ENCODE measurements around the gene MTHFD1L.

DNA sequence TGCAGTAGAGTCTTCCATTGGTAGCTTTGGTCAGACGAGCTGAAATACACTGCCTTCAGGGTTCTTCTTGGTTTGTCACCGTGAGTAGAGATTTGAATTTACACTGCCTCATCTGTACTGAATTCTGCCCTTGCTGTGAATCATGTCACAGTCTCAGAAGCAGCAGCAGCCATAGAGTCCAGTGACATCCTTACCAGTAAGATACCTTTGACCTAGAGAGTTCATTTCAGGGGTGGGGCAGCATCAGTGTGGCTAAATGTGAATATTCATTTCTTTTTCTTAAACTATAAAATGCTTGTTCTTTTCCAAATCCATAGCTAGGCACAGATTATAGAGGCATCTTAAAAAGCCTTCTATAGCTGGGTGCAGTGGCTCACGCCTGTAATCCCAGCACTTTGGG is 223.5 kb downstream of the MTHFD1L start:
- TF ChIP-seq, protein P1, sequence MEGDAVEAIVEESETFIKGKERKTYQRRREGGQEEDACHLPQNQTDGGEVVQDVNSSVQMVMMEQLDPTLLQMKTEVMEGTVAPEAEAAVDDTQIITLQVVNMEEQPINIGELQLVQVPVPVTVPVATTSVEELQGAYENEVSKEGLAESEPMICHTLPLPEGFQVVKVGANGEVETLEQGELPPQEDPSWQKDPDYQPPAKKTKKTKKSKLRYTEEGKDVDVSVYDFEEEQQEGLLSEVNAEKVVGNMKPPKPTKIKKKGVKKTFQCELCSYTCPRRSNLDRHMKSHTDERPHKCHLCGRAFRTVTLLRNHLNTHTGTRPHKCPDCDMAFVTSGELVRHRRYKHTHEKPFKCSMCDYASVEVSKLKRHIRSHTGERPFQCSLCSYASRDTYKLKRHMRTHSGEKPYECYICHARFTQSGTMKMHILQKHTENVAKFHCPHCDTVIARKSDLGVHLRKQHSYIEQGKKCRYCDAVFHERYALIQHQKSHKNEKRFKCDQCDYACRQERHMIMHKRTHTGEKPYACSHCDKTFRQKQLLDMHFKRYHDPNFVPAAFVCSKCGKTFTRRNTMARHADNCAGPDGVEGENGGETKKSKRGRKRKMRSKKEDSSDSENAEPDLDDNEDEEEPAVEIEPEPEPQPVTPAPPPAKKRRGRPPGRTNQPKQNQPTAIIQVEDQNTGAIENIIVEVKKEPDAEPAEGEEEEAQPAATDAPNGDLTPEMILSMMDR (IDR thresholded peaks at IDR 0.05) = no peak
- TF ChIP-seq NR3C1 (IDR thresholded peaks at IDR 0.05) (no peak), RFX5 (IDR thresholded peaks at IDR 0.05) (no peak), RNF2 (IDR thresholded peaks at IDR 0.05; ENCODE audit: borderline replicate concordance, low read depth) (no peak), CHD4 (IDR thresholded peaks at IDR 0.05; ENCODE audit: borderline replicate concordance) (no peak), POLR2A (IDR thresholded peaks at IDR 0.05; ENCODE audit: low read length) (no peak), JUN (IDR thresholded peaks at IDR 0.05) (no peak), RAD21 (conservative IDR thresholded peaks at IDR 0.05 in 1 of 2, IDR thresholded peaks at IDR 0.05 in 1 of 2) (no peak), MAX (IDR thresholded peaks at IDR 0.05) (no peak)
- TF ChIP-seq, protein P2, sequence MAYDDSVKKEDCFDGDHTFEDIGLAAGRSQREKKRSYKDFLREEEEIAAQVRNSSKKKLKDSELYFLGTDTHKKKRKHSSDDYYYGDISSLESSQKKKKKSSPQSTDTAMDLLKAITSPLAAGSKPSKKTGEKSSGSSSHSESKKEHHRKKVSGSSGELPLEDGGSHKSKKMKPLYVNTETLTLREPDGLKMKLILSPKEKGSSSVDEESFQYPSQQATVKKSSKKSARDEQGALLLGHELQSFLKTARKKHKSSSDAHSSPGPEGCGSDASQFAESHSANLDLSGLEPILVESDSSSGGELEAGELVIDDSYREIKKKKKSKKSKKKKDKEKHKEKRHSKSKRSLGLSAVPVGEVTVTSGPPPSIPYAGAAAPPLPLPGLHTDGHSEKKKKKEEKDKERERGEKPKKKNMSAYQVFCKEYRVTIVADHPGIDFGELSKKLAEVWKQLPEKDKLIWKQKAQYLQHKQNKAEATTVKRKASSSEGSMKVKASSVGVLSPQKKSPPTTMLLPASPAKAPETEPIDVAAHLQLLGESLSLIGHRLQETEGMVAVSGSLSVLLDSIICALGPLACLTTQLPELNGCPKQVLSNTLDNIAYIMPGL (CRISPR knock-in tag; IDR thresholded peaks at IDR 0.05; ENCODE audit: borderline replicate concordance) = no peak
